ENCODE data around the gene SORBS1.

DNA sequence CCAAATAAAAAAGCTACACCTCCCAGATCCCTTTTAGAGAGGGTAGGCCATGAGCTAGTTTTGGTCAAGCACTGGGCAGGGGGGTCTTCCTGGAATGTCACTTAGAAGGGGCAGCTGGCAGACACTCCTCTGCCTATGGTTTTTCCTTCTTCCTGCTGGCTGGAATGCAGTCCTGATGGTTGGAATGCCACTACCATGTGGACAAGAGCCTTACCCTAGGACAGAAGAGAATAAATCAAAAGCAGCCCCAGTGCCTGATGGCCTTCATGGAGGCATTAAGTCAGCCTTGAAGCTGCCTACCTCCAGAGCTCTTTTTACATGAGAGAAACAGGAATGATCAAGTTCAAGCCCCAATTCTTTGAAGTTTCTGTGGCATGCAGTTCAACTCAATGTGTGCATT lies 43.5 kb upstream of the SORBS1 start:
- TF ChIP-seq CTCF (IDR thresholded peaks at IDR 0.05; ENCODE audit: insufficient read depth, low read length, poor library complexity, severe bottlenecking): no peak
- TF ChIP-seq EZH2phosphoT487 (conservative IDR thresholded peaks at IDR 0.05; ENCODE audit: low read length): no peak

All from SU-DHL-6 (cell line).